Stimulated activated CD8-positive, alpha-beta memory T cell treated with anti-CD3 and anti-CD28 coated beads, Interleukin-12 subunit alpha, Interleukin-12 subunit beta, amount 100 ng/mL, for 24 hours (primary cell): ENCODE measurements around the gene IYD.
"Not testable (repeated sequence)": the region's sequence is repeated elsewhere in the genome, so short reads cannot be mapped to it uniquely, and the experiment has no call there.

ENCODE experiments used
- DNase-seq: peaks from one replicate; pipeline ENCODE4 v3.0.0-alpha.2; 2020; ENCODE audit errors: extremely low read depth

The IYD gene

DNA sequence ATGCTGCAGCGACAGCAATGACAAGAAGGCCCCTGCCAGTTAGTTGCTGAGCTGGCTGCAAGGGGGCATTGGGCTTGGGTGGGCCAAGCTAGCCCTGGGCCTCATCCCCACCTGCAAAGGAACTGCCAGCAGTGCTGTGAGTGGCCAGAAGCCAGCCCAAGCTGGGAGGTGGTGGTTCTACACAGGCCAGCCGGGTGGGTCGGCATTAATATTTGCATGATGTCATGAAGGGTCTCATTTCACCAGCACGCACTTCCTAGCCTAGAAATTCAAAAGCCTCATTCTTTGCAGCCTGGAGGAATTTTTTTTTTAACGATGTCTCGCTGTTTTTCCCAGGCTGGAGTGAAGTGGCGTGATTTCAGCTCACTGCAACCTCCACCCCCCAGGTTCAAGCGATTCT is 62.0 kb downstream of the IYD start:
- DNase-seq: no peak

DNA sequence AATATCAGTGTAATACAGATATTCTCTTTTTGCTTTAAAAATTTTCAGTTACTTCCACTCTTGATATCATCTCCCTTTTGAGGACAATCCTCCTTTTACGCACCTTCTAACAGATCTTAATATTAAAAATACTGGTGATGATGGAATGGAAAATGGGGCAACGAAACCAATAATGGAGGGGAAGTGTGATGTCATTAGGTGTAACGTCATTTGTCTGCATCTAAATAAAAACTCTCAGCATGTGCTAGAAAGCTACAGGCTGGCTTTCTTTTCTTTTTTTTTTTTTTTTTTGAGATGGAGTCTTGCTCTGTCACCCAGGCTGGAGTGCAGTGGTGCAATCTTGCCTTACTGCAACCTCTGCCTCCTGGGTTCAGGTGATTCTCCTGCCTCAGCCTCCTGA is 66.5 kb downstream of the IYD start:
- DNase-seq: no peak

DNA sequence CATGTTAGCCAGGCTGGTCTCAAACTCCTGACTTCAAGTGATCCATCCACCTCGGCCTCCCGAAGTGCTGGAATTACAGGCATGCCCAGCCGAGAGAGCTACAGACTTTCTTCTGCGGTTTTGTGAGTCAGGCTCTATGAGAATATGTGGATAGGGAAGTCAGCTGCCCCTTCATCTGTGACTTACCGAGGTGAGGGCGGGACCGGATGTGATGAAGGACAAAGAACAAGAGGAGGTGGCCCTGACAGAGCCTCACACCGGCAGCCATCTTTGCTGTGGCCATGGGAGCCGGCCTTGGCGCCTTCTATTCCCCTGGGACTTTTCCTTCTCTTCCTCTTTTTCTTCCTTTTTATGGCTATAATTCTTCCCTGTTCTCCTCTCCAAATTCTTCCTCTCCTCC is 67.0 kb downstream of the IYD start:
- DNase-seq: no peak

- DNase-seq: no peak
Measured at GRCh38 chr6:150439373-150439772, 70.6 kb downstream of the IYD start.

DNA sequence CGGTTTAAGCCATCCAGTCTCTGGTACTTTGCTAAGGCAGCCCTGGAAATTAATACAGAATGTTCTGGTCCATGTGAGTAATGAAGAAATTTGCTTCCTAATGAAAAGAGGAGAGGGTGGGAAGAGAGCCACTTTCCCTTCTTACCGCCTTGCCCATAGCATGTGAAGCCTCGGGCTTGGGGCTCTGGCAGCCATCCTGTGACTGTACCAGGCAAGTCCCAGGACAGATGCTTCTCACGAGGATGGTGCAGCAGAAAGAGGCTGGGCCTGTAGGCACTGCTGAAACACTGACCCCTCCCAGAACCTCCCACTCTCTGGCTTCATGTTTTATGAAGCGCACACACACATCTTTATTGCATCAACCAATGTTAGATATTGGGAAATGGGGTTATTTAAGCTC is 74.8 kb downstream of the IYD start:
- no peak for DNase-seq

- DNase-seq: no peak
Measured at GRCh38 chr6:150444308-150444707, 75.5 kb downstream of the IYD start.

DNA sequence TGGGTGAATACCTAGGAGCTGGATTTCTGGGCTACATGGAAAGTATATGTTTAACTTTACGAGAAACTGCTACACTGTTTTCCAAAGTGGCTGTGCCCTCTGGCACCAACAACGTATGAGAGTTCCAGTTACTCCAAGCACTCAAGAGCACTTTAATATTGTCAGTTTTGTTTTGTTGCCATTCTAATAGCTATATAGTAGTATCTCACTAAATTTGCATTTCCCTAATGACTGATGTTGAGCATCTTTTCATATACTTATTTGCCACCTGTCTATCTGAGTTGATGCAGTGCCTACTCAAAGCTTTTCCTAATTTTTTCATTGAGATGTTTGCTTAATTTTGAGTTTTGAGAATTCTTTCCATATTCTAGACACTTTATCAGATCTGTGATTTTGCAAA is 76.7 kb downstream of the IYD start:
- DNase-seq: no peak

DNA sequence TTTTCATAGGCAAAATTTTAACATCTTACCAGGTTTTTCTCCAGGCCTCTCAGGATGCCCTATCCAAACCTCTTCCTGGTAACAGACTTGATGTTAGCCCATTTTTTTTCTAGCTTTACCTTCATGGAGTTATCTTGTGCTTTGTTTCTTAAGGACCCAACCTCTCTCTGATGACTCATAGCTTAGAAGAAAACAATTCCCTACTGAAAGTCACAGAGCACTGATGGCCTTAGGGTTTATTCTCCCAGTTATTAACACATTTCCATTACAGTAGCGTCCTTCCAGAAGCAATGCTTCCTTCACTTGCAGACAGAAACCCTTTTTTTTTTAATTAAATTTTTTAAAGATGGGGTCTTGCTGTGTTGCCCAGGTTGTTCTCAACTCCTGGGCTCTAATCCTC is 79.4 kb downstream of the IYD start:
- DNase-seq: no peak

DNA sequence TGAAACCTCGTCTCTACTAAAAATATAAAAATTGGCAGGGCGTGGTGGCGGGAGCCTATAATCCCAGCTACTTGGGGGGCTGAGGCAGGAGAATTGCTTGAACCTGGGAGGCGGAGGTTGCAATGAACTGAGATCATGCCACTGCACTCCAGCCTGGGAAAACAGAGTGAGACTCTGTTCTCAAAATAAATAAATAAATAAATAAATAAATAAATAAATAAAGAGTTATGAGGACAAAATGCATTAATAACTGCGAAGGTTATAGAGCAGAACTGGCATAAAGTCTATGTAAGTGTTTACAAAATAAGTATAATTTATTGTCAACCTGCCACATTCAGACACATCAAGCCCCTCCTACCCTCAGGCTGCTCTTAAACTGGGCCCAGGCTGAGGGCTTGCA is 80.2 kb downstream of the IYD start:
- not testable (repeated sequence) for DNase-seq

DNA sequence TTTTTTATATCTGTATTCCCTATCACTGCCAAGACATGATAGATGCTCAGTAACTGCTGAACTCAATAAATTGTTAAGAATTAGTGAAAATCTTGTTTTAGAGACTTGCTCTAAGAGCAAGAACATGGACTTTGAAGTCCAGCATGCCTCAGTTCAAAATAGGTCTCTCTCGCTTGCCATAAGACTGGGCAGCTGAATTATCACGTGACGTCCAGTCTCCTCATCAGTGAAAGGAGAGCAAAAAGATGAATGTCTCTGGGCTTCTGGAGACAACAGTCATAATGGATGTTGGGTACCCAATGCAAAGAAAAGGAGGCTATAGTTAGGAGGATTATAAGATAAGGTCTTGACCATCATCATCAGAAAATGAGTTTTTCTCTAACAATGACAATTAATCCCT is 82.1 kb downstream of the IYD start:
- DNase-seq: no peak

DNA sequence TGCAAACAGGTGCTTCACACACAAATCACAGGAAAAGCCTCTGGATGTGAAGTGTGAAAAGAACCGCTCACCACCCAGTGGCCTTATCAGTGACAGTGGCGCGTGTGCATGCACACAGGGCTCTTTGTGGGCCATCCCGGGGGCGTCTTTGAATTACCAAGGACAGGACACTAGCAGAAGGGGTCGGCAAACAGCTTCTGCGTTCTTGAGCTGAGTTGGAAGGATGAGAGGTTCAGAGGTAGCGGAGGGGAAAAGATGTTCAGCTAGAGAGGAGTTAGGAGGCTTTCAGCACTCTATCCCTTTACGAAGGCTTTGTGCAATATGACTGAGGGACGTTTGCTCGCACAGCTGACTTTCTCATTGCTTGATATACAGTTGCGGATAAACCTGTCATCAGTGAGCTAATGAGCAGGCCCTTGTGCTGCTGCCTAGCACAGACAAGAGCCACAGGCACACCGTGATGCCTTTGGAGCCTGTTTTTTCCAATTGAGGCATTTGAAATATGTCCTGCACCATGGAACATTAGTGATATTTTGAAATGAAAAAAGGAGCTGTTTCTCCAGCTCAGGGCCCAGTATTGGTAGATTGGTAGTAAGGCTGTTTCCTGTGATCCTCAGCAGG is 83.1 kb downstream of the IYD start:
- DNase-seq: no peak

- no peak for DNase-seq
Measured at GRCh38 chr6:150452428-150453243, 83.8 kb downstream of the IYD start.

DNA sequence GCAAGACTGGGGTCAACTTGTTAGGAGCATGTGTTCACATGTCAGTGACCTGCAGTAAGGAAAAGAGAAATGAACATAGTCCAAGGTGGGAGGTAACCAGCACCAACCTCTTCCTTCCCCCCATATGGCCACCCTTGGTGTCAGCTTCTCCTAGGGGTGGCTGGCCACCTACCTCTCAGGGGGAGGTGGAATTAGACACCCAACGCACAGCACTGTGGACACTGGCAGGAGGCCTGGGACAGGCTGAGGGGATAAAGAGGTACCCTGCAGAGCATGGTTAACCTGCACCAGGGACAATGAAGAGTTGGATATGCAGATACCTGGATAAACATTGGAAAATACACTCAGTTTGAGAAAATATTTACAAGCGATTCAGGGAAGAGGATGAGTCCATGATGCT is 84.5 kb downstream of the IYD start:
- no peak for DNase-seq
